HepG2 (cell line): ENCODE data around the gene PELI1. TPM values are rescaled to one million over a fixed set of nuclear protein-coding genes. Genes with fewer than 3 reads are reported as not detected.
A peak's percentile ranks its signal among the peaks of the same experiment; 100 is the strongest.

Source experiments
- ATF7-NPFF ChIP-seq: sonication (generic); formaldehyde crosslinking; IDR thresholded peaks from 2 replicates; pipeline ENCODE4 v1.8.1; 2023; ENCODE audit warnings: mild to moderate bottlenecking, low read depth, missing genetic modification reagents, moderate library complexity
- CEBPG ChIP-seq: IDR thresholded peaks from 2 replicates; pipeline ENCODE4 v1.6.1; 2016
- HMG20A ChIP-seq: IDR thresholded peaks from 2 replicates; pipeline ENCODE4 v1.6.1; 2016; ENCODE audit warnings: borderline replicate concordance
- IKZF1 ChIP-seq: fragments of 450-650 bp; IDR thresholded peaks from 2 replicates; pipeline ENCODE4 v1.7.1; 2016
- KLF16 ChIP-seq, 2 experiments: sonication (generic) in 1 of 2; formaldehyde crosslinking in 1 of 2; IDR thresholded peaks; 2 replicates each; pipeline versions ENCODE4 v1.6.1 to v1.8.0; 2016 to 2023; ENCODE audit warnings: missing genetic modification reagents in 2 of 2, missing compliant biosample characterization in 1 of 2
- MXD4 ChIP-seq: IDR thresholded peaks from 2 replicates; pipeline ENCODE4 v1.6.1; 2016; ENCODE audit warnings: mild to moderate bottlenecking, missing biosample characterization, missing genetic modification reagents
- MYNN ChIP-seq: sonication (generic); formaldehyde crosslinking; IDR thresholded peaks from 2 replicates; pipeline ENCODE4 v1.4.0; 2020; ENCODE audit warnings: mild to moderate bottlenecking, low read depth, missing genetic modification reagents
- NFE2L2 ChIP-seq: fragments of 150-350 bp; IDR thresholded peaks from 2 replicates; pipeline ENCODE4 v1.6.1; 2014; ENCODE audit warnings: low read length
- NFYB ChIP-seq: sonication (generic); formaldehyde crosslinking; IDR thresholded peaks from 2 replicates; pipeline ENCODE4 v1.4.0; 2020; ENCODE audit warnings: missing genetic modification reagents
- RXRA ChIP-seq: sonication (generic); formaldehyde crosslinking; IDR thresholded peaks from 2 replicates; pipeline ENCODE4 v1.5.1; 2020; ENCODE audit warnings: missing genetic modification reagents
- SRSF1 ChIP-seq: fragments of 200-400 bp; formaldehyde crosslinking; optimal IDR thresholded peaks from 2 replicates; pipeline ENCODE3; 2017; ENCODE audit warnings: mild to moderate bottlenecking, low read depth, low read length, moderate library complexity
- SSRP1 ChIP-seq: IDR thresholded peaks from 2 replicates; pipeline ENCODE4 v1.6.1; 2016; ENCODE audit warnings: control low read depth
- TBP ChIP-seq: sonication (generic); formaldehyde crosslinking; IDR thresholded peaks from 2 replicates; pipeline ENCODE4 v1.5.0; 2020; ENCODE audit warnings: missing genetic modification reagents
- ZNF10 ChIP-seq: sonication (generic); formaldehyde crosslinking; IDR thresholded peaks from 2 replicates; pipeline ENCODE4 v1.4.0; 2020; ENCODE audit warnings: mild to moderate bottlenecking, low read depth, missing genetic modification reagents, borderline replicate concordance
- ZNF207 ChIP-seq: fragments of 450-650 bp; IDR thresholded peaks from 2 replicates; pipeline ENCODE4 v1.6.1; 2016; ENCODE audit warnings: antibody characterized with exemption, borderline replicate concordance
- ZNF264 ChIP-seq: sonication (generic); formaldehyde crosslinking; IDR thresholded peaks from 2 replicates; pipeline ENCODE4 v1.4.0; 2020; ENCODE audit warnings: missing genetic modification reagents
- ZNF782 ChIP-seq: sonication (generic); formaldehyde crosslinking; IDR thresholded peaks from 2 replicates; pipeline ENCODE4 v1.4.0; 2020; ENCODE audit warnings: missing genetic modification reagents, mild to moderate bottlenecking, borderline replicate concordance
- polyA plus RNA-seq, 8 experiments: library from polyadenylated mRNA; depleted of rRNA in 3 of 8; stranded (reverse) in 7 of 8; unstranded in 1 of 8; fragments of >200 nt; fragmentation: Illumina TruSeq in 4 of 8; extraction: Trizol in 4 of 8; gene quantifications; 2 replicates each; pipeline versions ENCODE4 v1.2.1 to v1.2.3, GENCODE V29; 2011 to 2016; ENCODE audit warnings: low read depth in 4 of 8, missing spikeins in 1 of 8, mixed read lengths in 1 of 8; ENCODE audit not compliant: insufficient read depth in 1 of 8
- total RNA-seq, 5 experiments: library from RNA; depleted of rRNA; stranded (reverse); fragments of >200 nt; fragmentation: Illumina TruSeq; extraction: Trizol; gene quantifications; 2 replicates each; pipeline ENCODE4 v1.2.3, GENCODE V29; 2016; ENCODE audit warnings: low read depth in 1 of 5
- TF ChIP-seq, protein P1 (sequence below): sonication (generic); formaldehyde crosslinking; IDR thresholded peaks from 2 replicates; pipeline ENCODE4 v1.5.1; 2020; ENCODE audit warnings: missing genetic modification reagents, mild to moderate bottlenecking, borderline replicate concordance
- TF ChIP-seq, protein P2 (sequence below): IDR thresholded peaks from 2 replicates; pipeline ENCODE4 v1.6.1; 2012; ENCODE audit warnings: low read depth, low read length, improper control_type of control experiment
- TF ChIP-seq, protein P3 (sequence below): IDR thresholded peaks from 2 replicates; pipeline ENCODE4 v1.4.0; 2020; ENCODE audit warnings: mild to moderate bottlenecking, missing genetic modification reagents
- TF ChIP-seq, protein P4 (sequence below): sonication (generic); formaldehyde crosslinking; IDR thresholded peaks from 2 replicates; pipeline ENCODE4 v1.9.0; 2022; ENCODE audit warnings: missing genetic modification reagents, mild to moderate bottlenecking, borderline replicate concordance

Gene PELI1
- total and polyA plus RNA-seq, 2 of the 13 experiments (the other 11 are each of a cell fraction or from before 2014, with no cell fraction given) = 12.5 to 16.2 TPM

DNA sequence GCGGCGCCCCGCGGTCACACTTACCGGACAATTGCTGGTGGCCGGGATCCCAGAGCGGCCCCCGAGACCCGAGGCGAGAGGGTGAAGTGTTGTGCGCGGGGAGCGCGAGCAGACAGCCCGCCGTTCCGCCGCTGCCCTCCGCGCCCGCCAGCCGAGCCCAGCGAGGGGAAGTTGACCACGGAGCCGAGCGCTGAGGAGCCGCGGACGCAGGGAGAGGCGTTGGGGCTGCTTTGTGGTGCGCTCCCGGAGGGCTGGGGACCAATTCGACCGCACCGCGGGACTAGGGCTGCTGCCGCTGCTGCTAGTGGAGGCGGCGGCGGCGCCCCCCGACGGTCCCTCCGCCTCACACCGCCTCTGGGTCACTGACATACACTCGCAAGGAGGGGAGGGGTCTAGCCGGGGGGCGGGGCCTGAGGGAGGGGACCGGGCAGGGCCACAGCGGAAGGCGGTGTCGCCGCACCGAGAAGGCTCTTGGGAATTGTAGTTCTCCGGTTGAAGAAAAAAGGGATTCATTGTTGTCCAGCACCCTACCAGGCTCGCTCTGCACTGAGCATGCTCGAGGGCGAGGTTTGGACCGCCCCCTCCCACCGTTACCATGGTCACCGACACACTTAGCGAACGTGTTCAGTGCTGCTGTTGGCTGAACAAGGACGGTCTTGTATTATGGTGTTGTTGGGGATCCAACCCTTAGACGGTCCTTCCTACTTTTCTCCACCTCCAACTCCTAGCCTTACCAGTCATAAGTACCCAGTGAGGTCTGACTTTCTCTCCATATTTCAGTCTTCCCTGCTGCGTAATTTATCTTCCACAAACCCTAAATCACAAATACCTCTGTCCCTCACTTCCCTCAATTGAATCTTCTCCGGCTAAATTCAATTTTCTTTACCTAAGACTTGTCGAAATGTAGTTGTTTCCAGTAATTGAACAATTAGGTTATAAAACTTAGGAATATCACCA, at the start of gene PELI1 (continued):
- TF ChIP-seq ATF7-NPFF (CRISPR knock-in tag) (no peak; the same call in 1 of the 2 replicates), ZNF207 (no peak), MYNN (CRISPR knock-in tag) (0 out of 2 replicates have a peak, but pooled peaks have one; percentile 57), IKZF1 (no peak), ZNF264 (CRISPR knock-in tag) (no peak), SRSF1 (peak; percentile 48), TBP (CRISPR knock-in tag) (no peak), CEBPG (no peak), KLF16 (CRISPR knock-in tag; IDR thresholded peaks at IDR 0.05) (peak in 1 of 2 experiments; percentile 83; a peak in 2 of 4 replicates), RXRA (CRISPR knock-in tag) (peak; percentile 86; the same call in 1 of the 2 replicates), ZNF782 (CRISPR knock-in tag) (peak; percentile 97), SSRP1 (CRISPR knock-in tag) (no peak), NFE2L2 (no peak), NFYB (CRISPR knock-in tag) (no peak), MXD4 (CRISPR knock-in tag) (peak; percentile 78; the same call in 1 of the 2 replicates), HMG20A (CRISPR knock-in tag) (0 out of 2 replicates have a peak, but pooled peaks have one; percentile 19), ZNF10 (no peak)
- TF ChIP-seq, protein P1, sequence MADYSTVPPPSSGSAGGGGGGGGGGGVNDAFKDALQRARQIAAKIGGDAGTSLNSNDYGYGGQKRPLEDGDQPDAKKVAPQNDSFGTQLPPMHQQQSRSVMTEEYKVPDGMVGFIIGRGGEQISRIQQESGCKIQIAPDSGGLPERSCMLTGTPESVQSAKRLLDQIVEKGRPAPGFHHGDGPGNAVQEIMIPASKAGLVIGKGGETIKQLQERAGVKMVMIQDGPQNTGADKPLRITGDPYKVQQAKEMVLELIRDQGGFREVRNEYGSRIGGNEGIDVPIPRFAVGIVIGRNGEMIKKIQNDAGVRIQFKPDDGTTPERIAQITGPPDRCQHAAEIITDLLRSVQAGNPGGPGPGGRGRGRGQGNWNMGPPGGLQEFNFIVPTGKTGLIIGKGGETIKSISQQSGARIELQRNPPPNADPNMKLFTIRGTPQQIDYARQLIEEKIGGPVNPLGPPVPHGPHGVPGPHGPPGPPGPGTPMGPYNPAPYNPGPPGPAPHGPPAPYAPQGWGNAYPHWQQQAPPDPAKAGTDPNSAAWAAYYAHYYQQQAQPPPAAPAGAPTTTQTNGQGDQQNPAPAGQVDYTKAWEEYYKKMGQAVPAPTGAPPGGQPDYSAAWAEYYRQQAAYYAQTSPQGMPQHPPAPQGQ (CRISPR knock-in tag) = no peak
- TF ChIP-seq, protein P2, sequence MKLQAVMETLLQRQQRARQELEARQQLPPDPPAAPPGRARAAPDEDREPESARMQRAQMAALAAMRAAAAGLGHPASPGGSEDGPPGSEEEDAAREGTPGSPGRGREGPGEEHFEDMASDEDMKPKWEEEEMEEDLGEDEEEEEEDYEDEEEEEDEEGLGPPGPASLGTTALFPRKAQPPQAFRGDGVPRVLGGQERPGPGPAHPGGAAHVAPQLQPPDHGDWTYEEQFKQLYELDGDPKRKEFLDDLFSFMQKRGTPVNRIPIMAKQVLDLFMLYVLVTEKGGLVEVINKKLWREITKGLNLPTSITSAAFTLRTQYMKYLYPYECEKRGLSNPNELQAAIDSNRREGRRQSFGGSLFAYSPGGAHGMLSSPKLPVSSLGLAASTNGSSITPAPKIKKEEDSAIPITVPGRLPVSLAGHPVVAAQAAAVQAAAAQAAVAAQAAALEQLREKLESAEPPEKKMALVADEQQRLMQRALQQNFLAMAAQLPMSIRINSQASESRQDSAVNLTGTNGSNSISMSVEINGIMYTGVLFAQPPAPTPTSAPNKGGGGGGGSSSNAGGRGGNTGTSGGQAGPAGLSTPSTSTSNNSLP = no peak
- TF ChIP-seq, protein P3, sequence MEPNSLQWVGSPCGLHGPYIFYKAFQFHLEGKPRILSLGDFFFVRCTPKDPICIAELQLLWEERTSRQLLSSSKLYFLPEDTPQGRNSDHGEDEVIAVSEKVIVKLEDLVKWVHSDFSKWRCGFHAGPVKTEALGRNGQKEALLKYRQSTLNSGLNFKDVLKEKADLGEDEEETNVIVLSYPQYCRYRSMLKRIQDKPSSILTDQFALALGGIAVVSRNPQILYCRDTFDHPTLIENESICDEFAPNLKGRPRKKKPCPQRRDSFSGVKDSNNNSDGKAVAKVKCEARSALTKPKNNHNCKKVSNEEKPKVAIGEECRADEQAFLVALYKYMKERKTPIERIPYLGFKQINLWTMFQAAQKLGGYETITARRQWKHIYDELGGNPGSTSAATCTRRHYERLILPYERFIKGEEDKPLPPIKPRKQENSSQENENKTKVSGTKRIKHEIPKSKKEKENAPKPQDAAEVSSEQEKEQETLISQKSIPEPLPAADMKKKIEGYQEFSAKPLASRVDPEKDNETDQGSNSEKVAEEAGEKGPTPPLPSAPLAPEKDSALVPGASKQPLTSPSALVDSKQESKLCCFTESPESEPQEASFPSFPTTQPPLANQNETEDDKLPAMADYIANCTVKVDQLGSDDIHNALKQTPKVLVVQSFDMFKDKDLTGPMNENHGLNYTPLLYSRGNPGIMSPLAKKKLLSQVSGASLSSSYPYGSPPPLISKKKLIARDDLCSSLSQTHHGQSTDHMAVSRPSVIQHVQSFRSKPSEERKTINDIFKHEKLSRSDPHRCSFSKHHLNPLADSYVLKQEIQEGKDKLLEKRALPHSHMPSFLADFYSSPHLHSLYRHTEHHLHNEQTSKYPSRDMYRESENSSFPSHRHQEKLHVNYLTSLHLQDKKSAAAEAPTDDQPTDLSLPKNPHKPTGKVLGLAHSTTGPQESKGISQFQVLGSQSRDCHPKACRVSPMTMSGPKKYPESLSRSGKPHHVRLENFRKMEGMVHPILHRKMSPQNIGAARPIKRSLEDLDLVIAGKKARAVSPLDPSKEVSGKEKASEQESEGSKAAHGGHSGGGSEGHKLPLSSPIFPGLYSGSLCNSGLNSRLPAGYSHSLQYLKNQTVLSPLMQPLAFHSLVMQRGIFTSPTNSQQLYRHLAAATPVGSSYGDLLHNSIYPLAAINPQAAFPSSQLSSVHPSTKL (CRISPR knock-in tag) = no peak; the same call in 1 of the 2 replicates
- TF ChIP-seq, protein P4, sequence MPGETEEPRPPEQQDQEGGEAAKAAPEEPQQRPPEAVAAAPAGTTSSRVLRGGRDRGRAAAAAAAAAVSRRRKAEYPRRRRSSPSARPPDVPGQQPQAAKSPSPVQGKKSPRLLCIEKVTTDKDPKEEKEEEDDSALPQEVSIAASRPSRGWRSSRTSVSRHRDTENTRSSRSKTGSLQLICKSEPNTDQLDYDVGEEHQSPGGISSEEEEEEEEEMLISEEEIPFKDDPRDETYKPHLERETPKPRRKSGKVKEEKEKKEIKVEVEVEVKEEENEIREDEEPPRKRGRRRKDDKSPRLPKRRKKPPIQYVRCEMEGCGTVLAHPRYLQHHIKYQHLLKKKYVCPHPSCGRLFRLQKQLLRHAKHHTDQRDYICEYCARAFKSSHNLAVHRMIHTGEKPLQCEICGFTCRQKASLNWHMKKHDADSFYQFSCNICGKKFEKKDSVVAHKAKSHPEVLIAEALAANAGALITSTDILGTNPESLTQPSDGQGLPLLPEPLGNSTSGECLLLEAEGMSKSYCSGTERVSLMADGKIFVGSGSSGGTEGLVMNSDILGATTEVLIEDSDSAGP (CRISPR knock-in tag) = peak; percentile 77; the same call in 1 of the 2 replicates
